IMR-90 (cell line): ENCODE results near the gene ARHGAP31. TPM values are rescaled to one million over a fixed set of nuclear protein-coding genes. Genes with fewer than 3 reads are reported as not detected.

Source experiments
- ATAC-seq: fragments of 200-7000 bp; cut with Tn5 transposase; 2 replicates; pipeline ENCODE4 v1.9.1; 2020; ENCODE audit warnings: low read depth, mild to moderate bottlenecking, moderate library complexity
- BruUV-seq: library from RNA; stranded (reverse); fragments of 400-500 nt; replicated peaks from 2 replicates; lab custom pipeline; 2021; lab: Mats Ljungman, UMichigan
- CTCF ChIA-PET: fragments of 300-600 bp; formaldehyde crosslinking; extraction: SDS; loops from one replicate; lab custom pipeline; 2021; ENCODE audit warnings: antibody characterized with exemption; lab: Yijun Ruan, JAX
- POLR2A ChIA-PET: fragments of 300-600 bp; sonication (Branson Sonifier 250); formaldehyde crosslinking; loops from one replicate; lab custom pipeline; 2022; ENCODE audit warnings: antibody characterized with exemption; ENCODE audit not compliant: unreplicated experiment; lab: Charles Lee
- DNase-seq: peaks from one replicate; pipeline ENCODE4 v3.0.0; 2013
- H2AFZ ChIP-seq: replicated peaks from 2 replicates; pipeline ENCODE3; 2013; ENCODE audit warnings: low read length, mild to moderate bottlenecking; ENCODE audit not compliant: poor library complexity
- H2AK5ac ChIP-seq: 2 replicates; pipeline ENCODE4 v1.6.1; 2013; ENCODE audit warnings: low read depth, low read length, inconsistent platforms
- H2AK9ac ChIP-seq: replicated peaks from 2 replicates; pipeline ENCODE3; 2013; ENCODE audit warnings: mild to moderate bottlenecking, low read depth, low read length, moderate library complexity; ENCODE audit not compliant: poor library complexity
- H2BK120ac ChIP-seq: 2 replicates; pipeline ENCODE4 v1.6.1; 2013; ENCODE audit warnings: low read depth, low read length, inconsistent platforms
- H2BK15ac ChIP-seq: 3 replicates; pipeline ENCODE4 v1.6.1; 2013; ENCODE audit warnings: low read depth, low read length, inconsistent platforms
- H2BK20ac ChIP-seq: 2 replicates; pipeline ENCODE4 v1.6.1; 2013; ENCODE audit warnings: low read depth, mild to moderate bottlenecking, inconsistent platforms, low read length, moderate library complexity
- H2BK5ac ChIP-seq: 2 replicates; pipeline ENCODE4 v1.6.1; 2013; ENCODE audit warnings: mild to moderate bottlenecking, low read depth, low read length, inconsistent platforms; ENCODE audit not compliant: poor library complexity, severe bottlenecking
- H3K14ac ChIP-seq: replicated peaks from 2 replicates; pipeline ENCODE4 v1.6.1; 2013; ENCODE audit warnings: low read depth, low read length, inconsistent platforms
- H3K18ac ChIP-seq: 2 replicates; pipeline ENCODE4 v1.6.1; 2013; ENCODE audit warnings: low read depth, low read length, control low read depth
- H3K23ac ChIP-seq: 2 replicates; pipeline ENCODE4 v1.6.1; 2013; ENCODE audit warnings: low read depth, low read length, inconsistent platforms
- H3K27ac ChIP-seq: 2 replicates; pipeline ENCODE4 v1.5.1; 2013; ENCODE audit warnings: mild to moderate bottlenecking, control low read depth, low read length; ENCODE audit not compliant: insufficient read depth
- H3K27me3 ChIP-seq: 2 replicates; pipeline ENCODE4 v1.6.1; 2013; ENCODE audit warnings: low read length; ENCODE audit not compliant: control insufficient read depth, insufficient read depth
- H3K36me3 ChIP-seq: 2 replicates; pipeline ENCODE4 v1.6.1; 2013; ENCODE audit warnings: low read length, mixed read lengths; ENCODE audit not compliant: control insufficient read depth, insufficient read depth
- H3K4ac ChIP-seq: 2 replicates; pipeline ENCODE4 v1.6.1; 2013; ENCODE audit warnings: low read depth, low read length, inconsistent platforms
- H3K4me1 ChIP-seq: 2 replicates; pipeline ENCODE4 v1.6.1; 2013; ENCODE audit warnings: low read length, mixed read lengths; ENCODE audit not compliant: control insufficient read depth, insufficient read depth
- H3K4me2 ChIP-seq: 2 replicates; pipeline ENCODE4 v1.6.1; 2013; ENCODE audit warnings: low read depth, mild to moderate bottlenecking, control low read depth, low read length, moderate library complexity
- H3K4me3 ChIP-seq: 2 replicates; pipeline ENCODE4 v1.5.1; 2013; ENCODE audit warnings: low read depth, mild to moderate bottlenecking, control low read depth, low read length, moderate library complexity; ENCODE audit not compliant: insufficient read depth
- H3K56ac ChIP-seq: 2 replicates; pipeline ENCODE4 v1.6.1; 2013; ENCODE audit warnings: low read length, inconsistent platforms; ENCODE audit not compliant: insufficient read depth; ENCODE audit errors: extremely low read depth
- H3K79me1 ChIP-seq, 2 experiments: 2 replicates each; pipeline ENCODE4 v1.6.1; 2013; ENCODE audit warnings: low read length in 2 of 2, inconsistent platforms in 1 of 2, low read depth in 1 of 2
- H3K9ac ChIP-seq: 2 replicates; pipeline ENCODE4 v1.6.1; 2013; ENCODE audit warnings: low read depth, low read length, control low read depth
- H3K9me1 ChIP-seq: 2 replicates; pipeline ENCODE4 v1.6.1; 2013; ENCODE audit warnings: low read length, inconsistent platforms; ENCODE audit not compliant: insufficient read depth
- H3K9me3 ChIP-seq: 2 replicates; pipeline ENCODE4 v1.6.1; 2013; ENCODE audit warnings: low read length; ENCODE audit not compliant: control insufficient read depth, insufficient read depth
- H4K20me1 ChIP-seq: 2 replicates; pipeline ENCODE4 v1.6.1; 2013; ENCODE audit warnings: low read length, inconsistent platforms; ENCODE audit not compliant: insufficient read depth
- H4K5ac ChIP-seq: 2 replicates; pipeline ENCODE4 v1.6.1; 2013; ENCODE audit warnings: mild to moderate bottlenecking, low read depth, low read length, control low read depth
- H4K8ac ChIP-seq, 2 experiments: 2 replicates each; pipeline ENCODE4 v1.6.1; 2013; ENCODE audit warnings: low read depth in 2 of 2, low read length in 2 of 2, control low read depth in 1 of 2, inconsistent platforms in 1 of 2
- H4K91ac ChIP-seq: 2 replicates; pipeline ENCODE4 v1.6.1; 2013; ENCODE audit warnings: low read depth, low read length, inconsistent platforms; ENCODE audit not compliant: insufficient read depth
- CEBPB ChIP-seq: IDR thresholded peaks from 2 replicates; pipeline ENCODE4 v1.6.1; 2012; ENCODE audit warnings: low read depth, low read length, improper control_type of control experiment
- MXI1 ChIP-seq: IDR thresholded peaks from 2 replicates; pipeline ENCODE4 v1.6.1; 2012; ENCODE audit warnings: low read depth, mild to moderate bottlenecking, low read length, moderate library complexity, borderline replicate concordance
- NFE2L2 ChIP-seq: fragments of 150-350 bp; IDR thresholded peaks from 2 replicates; pipeline ENCODE4 v1.6.1; 2016; ENCODE audit warnings: low read depth, mild to moderate bottlenecking, low read length
- RAD21 ChIP-seq: IDR thresholded peaks from 2 replicates; pipeline ENCODE4 v1.6.1; 2012; ENCODE audit warnings: low read length, improper control_type of control experiment
- RFX5 ChIP-seq: IDR thresholded peaks from 2 replicates; pipeline ENCODE4 v1.8.0; 2012; ENCODE audit warnings: low read depth, mild to moderate bottlenecking, low read length, moderate library complexity
- WGBS, 2 experiments: methylation state at CpG; one replicate each; pipeline versions ENCODE4 v1.1.5 to v1.1.7; 2013; ENCODE audit warnings: missing lambda C conversion rate in 2 of 2; ENCODE audit not compliant: insufficient read length in 1 of 2; ENCODE audit errors: extremely low coverage in 2 of 2; 5-methylcytosine and 5-hydroxymethylcytosine counted together
- dilution Hi-C: fragments of 300-500 bp; cut with HindIII; formaldehyde crosslinking; loops from one replicate; pipeline ENCODE4 v1.14.3; 2018; ENCODE audit warnings: low sequenced_read_pairs; ENCODE audit not compliant: unreplicated experiment
- in situ Hi-C: fragments of 300-500 bp; cut with MboI; formaldehyde crosslinking; loops from 3 replicates; pipeline ENCODE4 v1.14.3; 2019; ENCODE audit warnings: low sequenced_read_pairs, inconsistent platforms, mixed read lengths
- intact Hi-C: fragments of 100-400 bp; cut with micrococcal nuclease; formaldehyde crosslinking; loops from 2 replicates; pipeline ENCODE4 v1.10.0; 2022
- polyA plus RNA-seq, 3 experiments: library from polyadenylated mRNA; depleted of rRNA; stranded (reverse); fragments of >200 nt; gene quantifications; 2 replicates each; pipeline ENCODE4 v1.2.3, GENCODE V29; 2012; ENCODE audit warnings: low replicate concordance in 1 of 3
- total RNA-seq: library from RNA; depleted of rRNA; stranded (reverse); fragments of >200 nt; gene quantifications from 2 replicates; pipeline ENCODE4 v1.2.3, GENCODE V29; 2012

ARHGAP31 gene
- total and polyA plus RNA-seq, 2 of the 4 experiments (the other 2 are of a cell fraction) = 6.6 to 7.7 TPM

DNA sequence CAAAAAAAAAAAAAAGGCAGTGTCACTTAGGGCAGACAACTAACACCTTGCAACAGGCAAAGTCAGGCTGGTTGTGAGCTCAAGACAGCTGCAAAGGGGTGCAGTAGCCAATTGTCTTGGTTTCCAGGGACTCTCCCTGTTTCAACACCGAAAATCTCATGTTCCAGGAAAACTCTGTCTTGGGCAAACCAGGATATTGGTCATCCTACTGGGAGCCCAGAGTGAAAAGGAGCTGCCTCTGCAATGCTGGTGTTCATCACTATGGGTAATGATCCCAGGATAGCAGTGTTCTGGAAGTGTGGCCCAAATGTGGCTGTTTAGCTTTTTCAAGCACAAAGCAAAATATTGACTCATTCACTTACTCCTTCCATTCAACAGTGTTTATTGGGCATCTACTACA, 82.6 kb downstream of the ARHGAP31 start:
- no peaks in the 10 kb centered on the region; a peak in 1 of 4 replicates for H3K79me1 ChIP-seq

More for the DNA sequence above, 82.6 kb downstream of the ARHGAP31 start:
- Histone ChIP-seq H2AK5ac (no peak overlapping the region), H3K4me3 (no peak overlapping the region), H2BK5ac (no peak overlapping the region), H4K20me1 (no peaks in the 10 kb centered on the region), H2BK120ac (no peak overlapping the region), H3K9me3 (no peaks in the 10 kb centered on the region), H3K23ac (no peak overlapping the region), H4K8ac (no peak overlapping the region), H3K14ac (no peak overlapping the region), H3K9ac (no peak overlapping the region), H2AFZ (no peak overlapping the region), H2BK20ac (no peak overlapping the region), H3K9me1 (peaks cover 4% of the 10 kb centered on the region; the same call in 1 of the 2 replicates), H2BK15ac (no peak overlapping the region), H3K18ac (no peak overlapping the region), H3K4me1 (no peaks in the 10 kb centered on the region), H4K91ac (no peak overlapping the region), H3K56ac (no peak overlapping the region), H4K5ac (no peak overlapping the region), H3K36me3 (peaks cover 17% of the 10 kb centered on the region), H3K4me2 (no peak overlapping the region), H3K4ac (no peak overlapping the region), H3K27me3 (no peaks in the 10 kb centered on the region), H2AK9ac (no peak overlapping the region), H3K27ac (no peak overlapping the region)
- no peak for TF ChIP-seq CEBPB
- no peak for TF ChIP-seq RFX5
- TF ChIP-seq MXI1 = no peak
- no peak for TF ChIP-seq NFE2L2
- no peak for TF ChIP-seq RAD21
- intact Hi-C loops (no loop called here), in situ Hi-C loops (no loop called here), dilution Hi-C loops (no loop called here)
- ChIA-PET CTCF (no interaction called here), POLR2A (no interaction called here)
- ATAC-seq (no peak), DNase-seq (no peak)
- WGBS, 2 experiments = no CpG with 5 or more reads among the region's 1 CpG
- BruUV-seq = no TSS peak
